AG10803 (cell line): Measurements from ENCODE around the gene VPREB1.
"Not testable (repeated sequence)": the region's sequence is repeated elsewhere in the genome, so short reads cannot be mapped to it uniquely, and the experiment has no call there.

Experiments
- DNase-seq: peaks from one replicate; pipeline ENCODE4 v3.0.0; 2010; ENCODE audit warnings: low read depth
- H3K4me3 ChIP-seq: 2 replicates; pipeline ENCODE4 v1.5.1; 2011; ENCODE audit warnings: mild to moderate bottlenecking, low read length, control low read depth
- CTCF ChIP-seq: conservative IDR thresholded peaks from 2 replicates; pipeline ENCODE4 v1.5.1; 2011; ENCODE audit warnings: mild to moderate bottlenecking, low read length, control low read depth, inconsistent platforms

Gene VPREB1

GRCh38 chr22:22215659-22216449 lies 28.7 kb upstream of the VPREB1 start:
- H3K4me3 ChIP-seq = no peak overlapping the region
- TF ChIP-seq CTCF = no peak
- DNase-seq = no peak

- no peak for DNase-seq
- H3K4me3 ChIP-seq = no peak overlapping the region
- no peak for TF ChIP-seq CTCF
Measured at GRCh38 chr22:22216450-22216959, 28.1 kb upstream of the VPREB1 start.

- TF ChIP-seq CTCF = no peak
- H3K4me3 ChIP-seq = no peak overlapping the region
- no peak for DNase-seq
Measured at GRCh38 chr22:22218302-22218701, 26.3 kb upstream of the VPREB1 start.

GRCh38 chr22:22219140-22219996 lies 25.2 kb upstream of the VPREB1 start:
- H3K4me3 ChIP-seq = no peak overlapping the region
- no peak for TF ChIP-seq CTCF
- DNase-seq = no peak

- not testable (repeated sequence) for H3K4me3 ChIP-seq, DNase-seq
Measured at GRCh38 chr22:22221043-22221442, 23.5 kb upstream of the VPREB1 start.

GRCh38 chr22:22226448-22227187 lies 18.0 kb upstream of the VPREB1 start:
- H3K4me3 ChIP-seq = no peak overlapping the region
- TF ChIP-seq CTCF = no peak
- DNase-seq = peak; percentile 5

- H3K4me3 ChIP-seq = no peak overlapping the region
- no peak for DNase-seq
- no peak for TF ChIP-seq CTCF
Measured at GRCh38 chr22:22228421-22228820, 16.2 kb upstream of the VPREB1 start.
